Endothelial cell (in vitro differentiated cells): Measurements from ENCODE around the gene KLHDC8B. TPM values are rescaled to one million over a fixed set of nuclear protein-coding genes. Genes with fewer than 3 reads are reported as not detected.
A peak's percentile ranks its signal among the peaks of the same experiment; 100 is the strongest.

Source experiments
- DNase-seq: peaks from one replicate; pipeline ENCODE4 v3.0.0; 2021; ENCODE audit warnings: low spot score
- H3K27ac Mint-ChIP-seq: one replicate; pipeline ENCODE4 v1.8.0; 2021; ENCODE audit warnings: mixed read lengths, inconsistent platforms; ENCODE audit not compliant: unreplicated experiment
- H3K27me3 Mint-ChIP-seq: one replicate; pipeline ENCODE4 v1.8.0; 2021; ENCODE audit warnings: mild to moderate bottlenecking, moderate library complexity, mixed read lengths, inconsistent platforms; ENCODE audit not compliant: unreplicated experiment
- H3K36me3 Mint-ChIP-seq: one replicate; pipeline ENCODE4 v1.8.0; 2021; ENCODE audit warnings: mild to moderate bottlenecking, low read depth, mixed read lengths, inconsistent platforms; ENCODE audit not compliant: unreplicated experiment
- H3K4me1 Mint-ChIP-seq: one replicate; pipeline ENCODE4 v1.8.0; 2021; ENCODE audit warnings: mild to moderate bottlenecking, mixed read lengths, inconsistent platforms; ENCODE audit not compliant: unreplicated experiment
- H3K4me3 Mint-ChIP-seq: one replicate; pipeline ENCODE4 v1.8.0; 2021; ENCODE audit warnings: mild to moderate bottlenecking, mixed read lengths, inconsistent platforms; ENCODE audit not compliant: unreplicated experiment
- H3K9me3 Mint-ChIP-seq: one replicate; pipeline ENCODE4 v1.8.0; 2021; ENCODE audit warnings: mixed read lengths, inconsistent platforms; ENCODE audit not compliant: unreplicated experiment
- CTCF ChIP-seq: fragments of 200-600 bp; sonication (generic); IDR thresholded peaks from one replicate; pipeline ENCODE4 v1.5.0; 2021; ENCODE audit warnings: antibody characterized with exemption; ENCODE audit not compliant: unreplicated experiment
- total RNA-seq: library from RNA; stranded (reverse); fragmentation: NEBNext Ultra II Directional; extraction: Animal tissue kit (Norgen Biotek cat#: 25700); gene quantifications from one replicate; pipeline ENCODE4 v1.2.1, GENCODE V29; 2021; ENCODE audit not compliant: unreplicated experiment

KLHDC8B gene
- total RNA-seq, 1 donor from 2014 or later: 16.7 TPM

- no peak overlapping the region for H3K27ac Mint-ChIP-seq
- H3K36me3 Mint-ChIP-seq: peaks cover 16% of the 10 kb centered on the region
- no peak for TF ChIP-seq CTCF
- no peak for DNase-seq
- H3K4me3 Mint-ChIP-seq: no peak overlapping the region
- H3K4me1 Mint-ChIP-seq: peaks cover 13% of the 10 kb centered on the region
- peaks cover 19% of the 10 kb centered on the region for H3K27me3 Mint-ChIP-seq
- H3K9me3 Mint-ChIP-seq: no peaks in the 10 kb centered on the region
Measured at GRCh38 chr3:49162751-49163419, 8.5 kb upstream of the KLHDC8B start.

GRCh38 chr3:49163609-49164008 is 7.8 kb upstream of the KLHDC8B start:
- Mint-ChIP-seq H3K27me3 (peaks cover 19% of the 10 kb centered on the region), H3K9me3 (no peaks in the 10 kb centered on the region), H3K4me3 (peak overlapping the region; percentile 47), H3K4me1 (peaks cover 13% of the 10 kb centered on the region), H3K36me3 (peaks cover 16% of the 10 kb centered on the region), H3K27ac (no peak overlapping the region)
- TF ChIP-seq CTCF: no peak
- no peak for DNase-seq

GRCh38 chr3:49164983-49165720 is 6.2 kb upstream of the KLHDC8B start:
- H3K4me1 Mint-ChIP-seq: peaks cover 17% of the 10 kb centered on the region
- peaks cover 15% of the 10 kb centered on the region for H3K27me3 Mint-ChIP-seq
- peak overlapping the region; percentile 94 for H3K4me3 Mint-ChIP-seq
- no peaks in the 10 kb centered on the region for H3K9me3 Mint-ChIP-seq
- DNase-seq: no peak
- peaks cover 21% of the 10 kb centered on the region for H3K36me3 Mint-ChIP-seq
- TF ChIP-seq CTCF: no peak
- peak overlapping the region; percentile 94 for H3K27ac Mint-ChIP-seq

- Mint-ChIP-seq H3K4me3 (peak within 1 kb of the TSS; percentile 94), H3K36me3 (peaks cover 21% of the 10 kb centered on the region), H3K4me1 (peaks cover 17% of the 10 kb centered on the region), H3K27ac (peak within 1 kb of the TSS; percentile 94), H3K27me3 (peaks cover 15% of the 10 kb centered on the region), H3K9me3 (no peaks in the 10 kb centered on the region)
- TF ChIP-seq CTCF: no peak
- DNase-seq: peak; percentile 66
Measured at GRCh38 chr3:49165771-49166751, 5.3 kb upstream of the KLHDC8B start, which contains the start of gene CCDC71. TSS of gene CCDC71 (minus strand) at chr3:49166331. CDS start at chr3:49164208, 2,123 bp downstream.
